Measurements from ENCODE around the gene PPM1L. TPM values are rescaled to one million over a fixed set of nuclear protein-coding genes. Genes with fewer than 3 reads are reported as not detected.

PPM1L gene
- total RNA-seq, 4 donors from 2014 or later: 31.5 to 40.2 (median 34.0) TPM

- no peaks in the 10 kb centered on the region for H3K36me3 ChIP-seq
- peak overlapping the region; percentile 63 for H3K4me3 ChIP-seq
- WGBS: under 1% methylated on average over 26 of the region's 27 CpGs
- H3K27me3 ChIP-seq: no peaks in the 10 kb centered on the region
- TF ChIP-seq POLR2AphosphoS5 (IDR thresholded peaks at IDR 0.05) (no peak), POLR2A (IDR thresholded peaks at IDR 0.05) (no peak)
- peak; percentile 67 to 79 for DNase-seq (ENCODE audit: low spot score in 2 of 2)
- peak overlapping the region; percentile 90 for H3K27ac ChIP-seq
- peaks cover 39% of the 10 kb centered on the region for H3K4me1 ChIP-seq
- no peaks in the 10 kb centered on the region for H3K9me3 ChIP-seq
These were observed 1.6 kb upstream of the PPM1L start for GRCh38 chr3:160754371-160754854.

GRCh38 chr3:160754855-160755747 lies 930 bp upstream of the PPM1L start:
- H3K4me1 ChIP-seq: peaks cover 39% of the 10 kb centered on the region
- H3K36me3 ChIP-seq: no peaks in the 10 kb centered on the region
- H3K27me3 ChIP-seq: no peaks in the 10 kb centered on the region
- TF ChIP-seq EP300 (IDR thresholded peaks at IDR 0.05): no peak
- TF ChIP-seq CTCF (IDR thresholded peaks at IDR 0.05): no peak
- TF ChIP-seq POLR2A (IDR thresholded peaks at IDR 0.05): peak; percentile 10 to 63
- peak in 2 of 3 donors; percentile 61 to 74 for TF ChIP-seq POLR2AphosphoS5 (IDR thresholded peaks at IDR 0.05)
- DNase-seq (ENCODE audit: low spot score in 2 of 2): peak; percentile 93
- peak overlapping the region; percentile 90 for H3K27ac ChIP-seq
- H3K4me3 ChIP-seq: peak overlapping the region; percentile 63
- H3K9me3 ChIP-seq: no peaks in the 10 kb centered on the region
- WGBS: 0% methylated on average over 26 of the region's 85 CpGs

- WGBS: 42% methylated on average over 20 of the region's 20 CpGs
- Histone ChIP-seq H3K4me1 (peaks cover 39% of the 10 kb centered on the region), H3K9me3 (no peaks in the 10 kb centered on the region)
These were observed 1.4 kb downstream of the PPM1L start for GRCh38 chr3:160757233-160758106.

GRCh38 chr3:160758929-160759577 lies 3.0 kb downstream of the PPM1L start:
- no peak for TF ChIP-seq POLR2AphosphoS5 (IDR thresholded peaks at IDR 0.05)
- TF ChIP-seq EP300 (IDR thresholded peaks at IDR 0.05): no peak
- Histone ChIP-seq H3K36me3 (no peaks in the 10 kb centered on the region), H3K27me3 (no peaks in the 10 kb centered on the region), H3K4me3 (no peak overlapping the region), H3K27ac (no peak overlapping the region), H3K9me3 (no peaks in the 10 kb centered on the region), H3K4me1 (peaks cover 32% of the 10 kb centered on the region)
- 67% methylated on average over 3 of the region's 3 CpGs for WGBS
- no peak for DNase-seq (ENCODE audit: low spot score in 2 of 2)

More at GRCh38 chr3:160757233-160758106, 1.4 kb downstream of the PPM1L start:
- Histone ChIP-seq H3K27me3 (no peaks in the 10 kb centered on the region), H3K4me3 (peak overlapping the region; percentile 63), H3K27ac (no peak overlapping the region), H3K36me3 (no peaks in the 10 kb centered on the region)
- DNase-seq (ENCODE audit: low spot score in 2 of 2): peak in 1 of 2 donors; percentile 53
- TF ChIP-seq EP300 (IDR thresholded peaks at IDR 0.05) (no peak), POLR2A (IDR thresholded peaks at IDR 0.05) (no peak), CTCF (IDR thresholded peaks at IDR 0.05) (no peak), POLR2AphosphoS5 (IDR thresholded peaks at IDR 0.05) (no peak)

GRCh38 chr3:160763073-160763472 lies 7.0 kb downstream of the PPM1L start:
- Histone ChIP-seq H3K4me3 (no peak overlapping the region), H3K27me3 (no peaks in the 10 kb centered on the region), H3K27ac (no peak overlapping the region), H3K36me3 (no peaks in the 10 kb centered on the region), H3K4me1 (peaks cover 8% of the 10 kb centered on the region), H3K9me3 (no peaks in the 10 kb centered on the region)
- no peak for TF ChIP-seq CTCF (IDR thresholded peaks at IDR 0.05)
- no peak for DNase-seq (ENCODE audit: low spot score in 2 of 2)
- WGBS: 100% methylated on average over 1 of the region's 1 CpG

Data from suprapubic skin (tissue), 4 donors.